CD8-positive, alpha-beta memory T cell (primary cell): ENCODE results near the gene C6orf47. TPM values are rescaled to one million over a fixed set of nuclear protein-coding genes. Genes with fewer than 3 reads are reported as not detected.

Experiments
- CTCF ChIA-PET: fragments of 350-600 bp; sonication (Branson Sonifier 250); formaldehyde crosslinking; loops from one replicate; lab custom pipeline; 2021; ENCODE audit warnings: antibody characterized with exemption; lab: Charles Lee
- POLR2A ChIA-PET: fragments of 350-600 bp; sonication (Branson Sonifier 250); formaldehyde crosslinking; loops from one replicate; lab custom pipeline; 2021; ENCODE audit warnings: antibody characterized with exemption; lab: Charles Lee
- DNase-seq, 5 donors: peaks; one replicate each; pipeline versions ENCODE4 v3.0.0 to v3.0.0-alpha.2; 2020 to 2022; ENCODE audit warnings: mixed read lengths in 1 of 5
- H3K27ac ChIP-seq: one replicate; pipeline ENCODE4 v1.7.0; 2013; ENCODE audit warnings: low read depth, mild to moderate bottlenecking, low read length, moderate library complexity
- H3K27me3 ChIP-seq: 2 replicates; pipeline ENCODE4 v1.7.0; 2013; ENCODE audit warnings: low read length, mild to moderate bottlenecking; ENCODE audit not compliant: insufficient read depth, poor library complexity, severe bottlenecking
- H3K36me3 ChIP-seq: 2 replicates; pipeline ENCODE4 v1.7.0; 2013; ENCODE audit warnings: mild to moderate bottlenecking, low read length, moderate library complexity; ENCODE audit not compliant: insufficient read depth
- H3K4me1 ChIP-seq: 2 replicates; pipeline ENCODE4 v1.7.0; 2013; ENCODE audit warnings: mild to moderate bottlenecking, low read length, moderate library complexity; ENCODE audit not compliant: insufficient read depth
- H3K4me3 ChIP-seq: 2 replicates; pipeline ENCODE4 v1.7.0; 2013; ENCODE audit warnings: mild to moderate bottlenecking, low read length
- H3K9me3 ChIP-seq: 2 replicates; pipeline ENCODE4 v1.7.0; 2013; ENCODE audit warnings: mild to moderate bottlenecking, low read length
- H3K27ac Mint-ChIP-seq, 8 donors: one replicate each; pipeline ENCODE4 v1.8.0; 2020 to 2021; ENCODE audit warnings: mixed read lengths in 8 of 8, mild to moderate bottlenecking in 6 of 8, inconsistent platforms in 3 of 8, moderate library complexity in 3 of 8
- H3K27me3 Mint-ChIP-seq, 2 donors: one replicate each; pipeline ENCODE4 v1.8.0; 2020 to 2021; ENCODE audit warnings: mixed read lengths in 2 of 2, mild to moderate bottlenecking in 1 of 2, moderate library complexity in 1 of 2
- H3K36me3 Mint-ChIP-seq, 3 donors: one replicate each; pipeline ENCODE4 v1.8.0; 2020 to 2021; ENCODE audit warnings: mixed read lengths in 3 of 3, inconsistent platforms in 1 of 3, mild to moderate bottlenecking in 1 of 3
- H3K4me1 Mint-ChIP-seq, 3 donors: one replicate each; pipeline ENCODE4 v1.8.0; 2020 to 2021; ENCODE audit warnings: mixed read lengths in 3 of 3, inconsistent platforms in 1 of 3, mild to moderate bottlenecking in 1 of 3
- H3K4me3 Mint-ChIP-seq, 7 donors: one replicate each; pipeline ENCODE4 v1.8.0; 2020 to 2021; ENCODE audit warnings: mixed read lengths in 7 of 7, mild to moderate bottlenecking in 6 of 7, moderate library complexity in 4 of 7, inconsistent platforms in 2 of 7
- H3K9me3 Mint-ChIP-seq, 5 donors: one replicate each; pipeline ENCODE4 v1.8.0; 2020 to 2022; ENCODE audit warnings: mixed read lengths in 5 of 5, mild to moderate bottlenecking in 3 of 5, moderate library complexity in 2 of 5, inconsistent platforms in 1 of 5
- polyA plus RNA-seq: library from polyadenylated mRNA; unstranded; fragments of 300-500 nt; fragmentation: Illumina TruSeq; gene quantifications from one replicate; pipeline ENCODE4 v1.2.3, GENCODE V29; 2021
- total RNA-seq, 2 experiments: library from RNA; stranded (reverse); gene quantifications; one replicate each; pipeline ENCODE4 v1.2.3, GENCODE V29; 2021

C6orf47 gene
- total and polyA plus RNA-seq, 3 experiments from 2014 or later: 19.5 to 37.0 (median 20.0) TPM

DNA sequence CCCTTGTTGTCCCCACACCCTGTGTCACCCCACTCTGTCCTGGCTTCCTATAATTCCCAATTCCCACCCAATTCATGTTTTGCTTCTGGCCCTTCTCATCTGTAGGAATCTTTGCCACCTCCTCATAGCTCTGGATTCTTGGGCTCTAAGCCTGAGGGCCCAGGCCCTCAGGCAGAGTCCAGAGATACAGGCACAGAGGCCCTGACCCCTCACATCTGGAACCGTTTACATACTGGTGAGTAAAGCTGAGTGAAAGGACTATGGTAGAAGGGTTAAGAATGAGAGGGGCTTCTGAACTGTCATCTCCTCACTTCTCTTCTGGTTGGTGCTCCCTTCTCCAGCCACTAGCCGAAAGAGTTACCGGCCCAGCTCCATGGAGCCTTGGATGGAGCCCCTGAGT, 26.4 kb downstream of the C6orf47 start:
- peak overlapping the region in 5 of 8 donors; percentile 56 to 88 (median 73) for H3K27ac Mint-ChIP-seq

DNA sequence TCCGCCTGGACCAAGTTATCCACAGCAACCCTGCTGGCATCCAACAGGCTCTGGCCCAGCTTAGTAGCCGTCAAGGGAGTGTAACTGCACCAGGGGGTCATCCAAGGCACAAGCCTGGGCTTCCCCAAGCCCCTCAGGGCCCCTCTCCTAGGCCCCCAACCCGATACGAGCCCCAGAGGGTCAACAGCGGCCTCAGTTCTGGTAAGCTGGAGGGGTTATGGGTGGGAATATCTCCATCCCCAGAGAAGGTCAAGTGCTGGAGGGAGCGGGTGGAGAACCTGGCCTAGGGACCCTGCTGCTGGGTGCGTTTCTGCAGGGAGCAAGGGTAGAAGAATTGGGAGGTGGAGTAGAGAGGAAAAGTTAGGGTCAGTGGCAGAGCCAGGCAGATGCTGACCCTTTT, 27.1 kb downstream of the C6orf47 start:
- Histone ChIP-seq H3K4me1 (no peaks in the 10 kb centered on the region), H3K27ac (no peak overlapping the region), H3K27me3 (no peaks in the 10 kb centered on the region), H3K4me3 (no peak overlapping the region), H3K9me3 (no peaks in the 10 kb centered on the region), H3K36me3 (peaks cover 74% of the 10 kb centered on the region)
- CTCF ChIA-PET: interaction anchor here (1.3 kb wide), 1 partner anchor 11 kb away, joined by 4 read pairs; no protein-coding TSS in a partner anchor
- peak overlapping the region in 2 of 8 donors; percentile 56 to 64 for H3K27ac Mint-ChIP-seq
- H3K4me1 Mint-ChIP-seq: peaks cover 0 to 1% (median 0%) of the 10 kb centered on the region in 3 donors
- POLR2A ChIA-PET: no interaction called here
- H3K4me3 Mint-ChIP-seq: no peak overlapping the region
- H3K36me3 Mint-ChIP-seq: peaks cover 8 to 96% (median 20%) of the 10 kb centered on the region in 3 donors
- DNase-seq: no peak
- H3K27me3 Mint-ChIP-seq: no peaks in the 10 kb centered on the region
- H3K9me3 Mint-ChIP-seq: no peaks in the 10 kb centered on the region

More for the DNA sequence above, 26.4 kb downstream of the C6orf47 start:
- DNase-seq: no peak
- H3K27ac ChIP-seq: no peak overlapping the region
- H3K4me1 ChIP-seq: no peaks in the 10 kb centered on the region
- Mint-ChIP-seq H3K36me3 (peaks cover 8 to 95% (median 16%) of the 10 kb centered on the region in 3 donors), H3K4me1 (peaks cover 0 to 1% (median 0%) of the 10 kb centered on the region in 3 donors), H3K4me3 (no peak overlapping the region), H3K27me3 (no peaks in the 10 kb centered on the region), H3K9me3 (no peaks in the 10 kb centered on the region)
- H3K27me3 ChIP-seq: no peaks in the 10 kb centered on the region
- POLR2A ChIA-PET: interaction anchor here (0.8 to 1.5 kb wide), 2 partner anchors 18 to 47 kb away, joined by 3 to 6 read pairs; no protein-coding TSS in a partner anchor
- CTCF ChIA-PET: interaction anchor here (1.3 kb wide), 1 partner anchor 12 kb away, joined by 4 read pairs; no protein-coding TSS in a partner anchor
- H3K9me3 ChIP-seq: no peaks in the 10 kb centered on the region
- no peak overlapping the region for H3K4me3 ChIP-seq
- H3K36me3 ChIP-seq: peaks cover 71% of the 10 kb centered on the region

DNA sequence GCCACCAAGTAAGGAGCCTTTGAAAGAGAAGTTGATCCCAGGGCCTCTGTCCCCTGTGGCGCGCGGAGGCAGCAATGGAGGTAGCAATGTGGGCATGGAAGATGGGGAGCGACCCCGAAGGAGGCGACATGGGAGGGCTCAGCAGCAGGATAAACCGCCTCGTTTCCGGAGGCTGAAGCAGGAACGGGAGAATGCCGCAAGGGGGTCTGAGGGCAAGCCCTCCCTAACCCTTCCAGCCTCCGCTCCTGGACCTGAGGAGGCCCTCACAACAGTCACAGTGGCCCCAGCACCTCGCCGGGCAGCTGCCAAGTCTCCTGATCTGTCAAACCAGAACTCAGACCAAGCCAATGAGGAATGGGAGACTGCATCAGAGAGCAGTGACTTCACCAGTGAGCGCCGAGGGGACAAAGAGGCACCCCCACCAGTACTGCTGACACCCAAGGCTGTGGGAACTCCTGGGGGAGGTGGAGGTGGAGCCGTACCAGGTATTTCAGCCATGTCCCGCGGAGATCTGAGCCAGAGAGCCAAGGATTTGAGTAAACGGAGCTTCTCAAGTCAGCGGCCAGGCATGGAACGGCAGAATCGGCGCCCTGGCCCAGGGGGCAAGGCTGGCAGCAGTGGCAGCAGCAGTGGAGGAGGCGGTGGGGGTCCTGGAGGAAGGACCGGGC, 28.2 kb downstream of the C6orf47 start:
- Mint-ChIP-seq H3K27me3 (no peaks in the 10 kb centered on the region), H3K4me3 (no peak overlapping the region), H3K27ac (peak overlapping the region in 1 of 8 donors; percentile 33), H3K4me1 (peaks cover 0 to 3% (median 1%) of the 10 kb centered on the region in 3 donors), H3K9me3 (no peaks in the 10 kb centered on the region), H3K36me3 (peaks cover 8 to 97% (median 20%) of the 10 kb centered on the region in 3 donors)
- Histone ChIP-seq H3K4me3 (no peak overlapping the region), H3K27ac (no peak overlapping the region), H3K27me3 (no peaks in the 10 kb centered on the region), H3K9me3 (no peaks in the 10 kb centered on the region), H3K36me3 (peaks cover 77% of the 10 kb centered on the region), H3K4me1 (no peaks in the 10 kb centered on the region)
- CTCF ChIA-PET: no interaction called here
- DNase-seq: no peak
- POLR2A ChIA-PET: no interaction called here

DNA sequence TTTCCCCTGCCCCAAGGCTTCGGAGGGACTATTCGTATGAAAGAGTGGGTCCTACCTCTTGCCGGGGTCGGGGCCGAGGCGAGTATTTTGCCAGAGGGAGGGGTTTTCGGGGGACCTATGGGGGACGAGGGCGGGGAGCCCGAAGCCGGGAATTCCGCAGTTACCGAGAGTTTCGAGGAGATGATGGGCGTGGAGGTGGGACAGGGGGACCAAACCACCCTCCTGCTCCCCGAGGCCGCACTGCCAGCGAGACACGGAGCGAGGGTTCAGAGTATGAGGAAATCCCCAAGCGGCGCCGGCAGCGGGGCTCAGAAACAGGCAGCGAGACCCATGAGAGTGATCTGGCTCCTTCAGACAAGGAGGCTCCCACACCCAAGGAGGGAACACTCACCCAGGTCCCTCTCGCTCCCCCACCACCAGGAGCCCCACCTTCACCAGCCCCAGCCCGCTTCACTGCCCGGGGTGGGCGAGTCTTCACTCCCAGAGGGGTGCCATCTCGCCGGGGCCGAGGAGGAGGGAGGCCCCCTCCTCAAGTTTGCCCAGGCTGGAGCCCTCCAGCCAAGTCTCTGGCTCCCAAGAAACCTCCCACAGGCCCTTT, 28.8 kb downstream of the C6orf47 start:
- no peak overlapping the region for H3K27ac ChIP-seq
- H3K36me3 Mint-ChIP-seq: peaks cover 12 to 96% (median 23%) of the 10 kb centered on the region in 3 donors

DNA sequence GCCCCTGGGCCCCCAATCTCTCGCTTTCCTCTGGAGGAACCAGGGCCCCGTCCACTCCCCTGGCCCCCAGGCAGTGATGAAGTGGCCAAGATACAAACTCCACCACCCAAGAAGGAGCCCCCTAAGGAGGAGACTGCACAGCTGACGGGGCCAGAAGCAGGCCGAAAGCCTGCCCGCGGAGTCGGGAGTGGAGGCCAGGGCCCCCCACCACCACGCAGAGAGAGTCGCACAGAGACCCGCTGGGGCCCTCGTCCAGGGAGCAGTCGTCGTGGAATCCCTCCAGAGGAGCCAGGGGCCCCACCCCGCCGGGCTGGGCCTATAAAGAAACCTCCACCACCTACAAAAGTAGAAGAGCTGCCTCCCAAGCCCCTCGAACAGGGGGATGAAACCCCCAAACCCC, 29.4 kb downstream of the C6orf47 start:
- no peak overlapping the region for H3K4me3 Mint-ChIP-seq
- H3K36me3 Mint-ChIP-seq: peaks cover 12 to 96% (median 27%) of the 10 kb centered on the region in 3 donors
- ChIA-PET CTCF (no interaction called here), POLR2A (no interaction called here)
- H3K27me3 Mint-ChIP-seq: no peaks in the 10 kb centered on the region
- H3K4me3 ChIP-seq: no peak overlapping the region
- no peaks in the 10 kb centered on the region for H3K9me3 ChIP-seq
- peaks cover 0 to 6% (median 0%) of the 10 kb centered on the region in 3 donors for H3K4me1 Mint-ChIP-seq
- H3K27me3 ChIP-seq: no peaks in the 10 kb centered on the region
- H3K27ac Mint-ChIP-seq: no peak overlapping the region
- no peaks in the 10 kb centered on the region for H3K4me1 ChIP-seq
- H3K9me3 Mint-ChIP-seq: no peaks in the 10 kb centered on the region
- peaks cover 78% of the 10 kb centered on the region for H3K36me3 ChIP-seq
- H3K27ac ChIP-seq: no peak overlapping the region
- no peak for DNase-seq

More for the DNA sequence above, 28.8 kb downstream of the C6orf47 start:
- H3K36me3 ChIP-seq: peaks cover 78% of the 10 kb centered on the region
- no peaks in the 10 kb centered on the region for H3K9me3 Mint-ChIP-seq
- H3K27me3 ChIP-seq: no peaks in the 10 kb centered on the region
- ChIA-PET CTCF (no interaction called here), POLR2A (no interaction called here)
- peaks cover 0 to 6% (median 1%) of the 10 kb centered on the region in 3 donors for H3K4me1 Mint-ChIP-seq
- H3K4me3 Mint-ChIP-seq: no peak overlapping the region
- no peaks in the 10 kb centered on the region for H3K4me1 ChIP-seq
- H3K27ac Mint-ChIP-seq: peak overlapping the region in 1 of 8 donors; percentile 50
- H3K27me3 Mint-ChIP-seq: no peaks in the 10 kb centered on the region
- no peaks in the 10 kb centered on the region for H3K9me3 ChIP-seq
- no peak overlapping the region for H3K4me3 ChIP-seq
- DNase-seq: no peak

DNA sequence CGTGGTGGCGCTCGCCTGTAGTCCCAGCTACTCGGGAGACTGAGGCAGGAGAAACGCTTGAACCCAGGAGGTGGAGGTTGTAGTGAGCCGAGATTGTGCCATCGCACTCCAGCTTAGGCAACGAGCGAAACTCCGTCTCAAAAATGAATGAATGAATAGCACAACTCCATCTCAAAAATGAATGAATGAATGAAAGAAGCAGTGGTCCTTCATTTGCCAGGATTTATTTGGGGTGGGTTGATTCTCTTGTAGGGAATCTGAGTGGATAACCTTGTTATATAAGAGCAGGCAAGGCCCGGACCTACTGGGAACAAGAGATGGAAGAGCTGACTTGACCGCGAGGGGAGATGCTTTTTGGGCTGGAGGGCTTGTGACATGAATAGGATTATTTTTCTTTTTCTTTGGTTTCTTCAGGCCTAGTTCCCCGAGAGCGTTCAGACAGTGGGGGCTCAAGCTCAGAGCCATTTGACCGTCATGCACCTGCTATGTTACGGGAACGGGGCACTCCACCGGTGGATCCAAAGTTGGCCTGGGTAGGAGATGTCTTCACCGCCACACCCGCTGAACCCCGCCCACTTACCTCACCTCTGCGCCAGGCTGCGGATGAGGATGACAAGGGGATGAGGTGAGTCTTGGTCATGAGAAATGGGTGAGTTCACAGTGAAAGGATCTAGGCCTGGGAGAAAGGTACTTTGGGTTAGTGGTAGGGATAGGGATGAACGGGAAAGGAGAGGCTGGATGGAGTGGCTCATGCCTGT, 30.2 kb downstream of the C6orf47 start:
- ChIA-PET CTCF (interaction anchor here (0.7 to 1.4 kb wide), 2 partner anchors 37 to 80 kb away, joined by 3 read pairs; partner anchors contain the start of gene NCR3), POLR2A (interaction anchor here (1.2 kb wide), 1 partner anchor 34 kb away, joined by 3 read pairs; the partner anchor contains the start of gene GPANK1)
- H3K36me3 ChIP-seq: peaks cover 77% of the 10 kb centered on the region
- H3K9me3 Mint-ChIP-seq: no peaks in the 10 kb centered on the region
- DNase-seq: no peak
- H3K4me3 Mint-ChIP-seq: no peak overlapping the region
- peaks cover 9 to 96% (median 31%) of the 10 kb centered on the region in 3 donors for H3K36me3 Mint-ChIP-seq
- H3K4me1 Mint-ChIP-seq: peaks cover 0 to 6% (median 0%) of the 10 kb centered on the region in 3 donors
- H3K27me3 ChIP-seq: no peaks in the 10 kb centered on the region
- H3K27ac Mint-ChIP-seq: peak overlapping the region in 2 of 8 donors; percentile 47 to 93
- H3K27me3 Mint-ChIP-seq: no peaks in the 10 kb centered on the region
- no peak overlapping the region for H3K27ac ChIP-seq
- H3K9me3 ChIP-seq: no peaks in the 10 kb centered on the region
- no peaks in the 10 kb centered on the region for H3K4me1 ChIP-seq
- no peak overlapping the region for H3K4me3 ChIP-seq

DNA sequence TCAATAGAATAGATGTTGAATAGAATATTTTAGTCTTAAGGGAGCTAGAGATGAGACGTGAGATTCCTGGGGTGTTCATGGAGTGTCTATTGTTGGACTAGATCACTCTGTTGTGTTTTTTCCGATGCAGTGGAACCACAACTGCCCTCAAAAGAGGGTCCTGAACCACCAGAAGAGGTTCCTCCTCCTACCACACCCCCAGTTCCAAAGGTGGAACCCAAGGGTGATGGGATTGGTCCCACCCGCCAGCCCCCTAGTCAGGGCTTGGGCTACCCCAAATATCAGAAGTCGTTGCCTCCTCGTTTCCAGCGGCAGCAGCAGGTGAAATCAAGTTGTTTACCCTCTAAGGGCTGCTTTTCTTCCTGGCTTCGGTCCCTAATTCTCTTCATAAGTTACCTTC, 31.6 kb downstream of the C6orf47 start:
- Mint-ChIP-seq H3K27me3 (no peaks in the 10 kb centered on the region), H3K27ac (peak overlapping the region in 2 of 8 donors; percentile 21 to 59), H3K9me3 (no peaks in the 10 kb centered on the region), H3K4me1 (peaks cover 0 to 6% (median 0%) of the 10 kb centered on the region in 3 donors), H3K36me3 (peaks cover 9 to 95% (median 36%) of the 10 kb centered on the region in 3 donors), H3K4me3 (no peak overlapping the region)
- Histone ChIP-seq H3K36me3 (peaks cover 76% of the 10 kb centered on the region), H3K4me3 (no peak overlapping the region), H3K27ac (no peak overlapping the region), H3K4me1 (no peaks in the 10 kb centered on the region), H3K27me3 (no peaks in the 10 kb centered on the region), H3K9me3 (no peaks in the 10 kb centered on the region)
- POLR2A ChIA-PET: no interaction called here
- no peak for DNase-seq
- CTCF ChIA-PET: interaction anchor here (1.4 kb wide), 1 partner anchor 78 kb away, joined by 3 read pairs; no protein-coding TSS in a partner anchor
